ENCODE measurements around the gene POMZP3.
"Not testable (repeated sequence)": the region's sequence is repeated elsewhere in the genome, so short reads cannot be mapped to it uniquely, and the experiment has no call there.

- not testable (repeated sequence) for TF ChIP-seq CTCF, POLR2AphosphoS5, POLR2A (IDR thresholded peaks at IDR 0.05)
Measured at GRCh38 chr7:76606027-76606426, 21.1 kb downstream of the POMZP3 start.

All from suprapubic skin (tissue), 4 donors.